ENCODE results near the gene TOP3A. TPM values are rescaled to one million over a fixed set of nuclear protein-coding genes. Genes with fewer than 3 reads are reported as not detected.
"Not testable (repeated sequence)": the region's sequence is repeated elsewhere in the genome, so short reads cannot be mapped to it uniquely, and the experiment has no call there.

TOP3A gene
- total RNA-seq, 5 donors from 2014 or later (not counting 1 experiment from before 2014, with no cell fraction given), result 34.0 to 60.4 (median 52.8) TPM

DNA sequence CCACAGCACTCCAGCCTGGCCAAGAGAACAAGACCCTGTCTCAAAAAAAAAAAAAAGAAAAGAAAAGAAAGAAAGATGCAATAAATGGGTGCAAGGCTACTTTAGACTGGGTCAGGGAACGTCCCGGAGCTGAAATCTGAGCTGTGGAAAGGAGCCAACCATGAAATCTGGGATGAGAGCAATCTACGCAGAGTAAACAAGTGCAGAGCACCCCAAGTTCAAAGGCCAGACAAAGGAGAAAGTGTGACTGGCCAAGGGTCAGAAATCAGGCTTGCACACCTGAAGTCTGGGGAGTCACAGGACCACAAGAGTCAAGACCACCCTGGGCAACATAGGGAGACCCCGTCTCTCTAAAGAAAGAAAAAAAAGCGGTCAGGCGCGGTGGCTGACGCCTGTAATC lies 45.7 kb upstream of the TOP3A start:
- Mint-ChIP-seq H3K4me1 (peaks cover 10 to 15% (median 15%) of the 10 kb centered on the region in 3 donors), H3K27me3 (no peaks in the 10 kb centered on the region), H3K9me3 (no peaks in the 10 kb centered on the region), H3K36me3 (peaks cover 2% of the 10 kb centered on the region), H3K27ac (no peak overlapping the region), H3K4me3 (no peak overlapping the region)
- no peak for DNase-seq
- no peak for ATAC-seq (replicated peaks in 1 of 4)
- no peak overlapping the region for H3K4me3 ChIP-seq (ENCODE audit: control insufficient read depth in 1 of 2, extremely low read depth in 1 of 2, low read length in 1 of 2)
- ChIA-PET POLR2A (no interaction called here), CTCF (no interaction called here)
- H3K27ac ChIP-seq (ENCODE audit: low read length), result no peak overlapping the region
- peaks cover 3 to 22% of the 10 kb centered on the region in 2 experiments for H3K4me1 ChIP-seq (ENCODE audit: control insufficient read depth in 1 of 2, extremely low read depth in 1 of 2, insufficient read depth in 2 of 2, low read length in 2 of 2)
- H3K27me3 ChIP-seq (replicated peaks in 1 of 2; ENCODE audit: control insufficient read depth in 2 of 2, extremely low read depth in 1 of 2, insufficient read depth in 2 of 2, low read length in 1 of 2), result no peaks in the 10 kb centered on the region
- 82% methylated on average over 3 of the region's 8 CpGs for WGBS (ENCODE audit: insufficient coverage)
- peaks cover 0 to 2% of the 10 kb centered on the region in 2 donors for H3K36me3 ChIP-seq (ENCODE audit: control insufficient read depth in 2 of 2, extremely low read depth in 1 of 2, insufficient read depth in 1 of 2, low read length in 1 of 2)
- no peaks in the 10 kb centered on the region for H3K9me3 ChIP-seq

DNA sequence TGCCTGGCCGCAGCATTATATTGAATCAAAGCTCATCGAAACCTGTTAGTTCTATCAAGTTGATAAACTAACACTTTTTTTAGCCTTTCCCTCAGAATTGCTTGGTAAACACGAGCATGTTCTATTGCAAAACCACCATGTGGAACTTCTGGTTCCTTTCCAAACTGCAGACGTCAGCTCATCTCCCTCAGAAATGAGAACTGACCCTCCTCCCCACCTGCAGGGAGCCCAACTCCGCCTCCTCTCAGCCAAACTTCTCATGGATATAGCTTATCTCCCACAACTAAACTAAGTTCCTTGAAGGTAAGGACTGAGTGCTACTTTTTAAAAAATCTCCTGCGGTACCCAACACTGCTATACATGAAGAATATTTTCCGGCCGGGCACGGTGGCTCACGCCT lies 41.8 kb upstream of the TOP3A start:
- no peaks in the 10 kb centered on the region for H3K9me3 Mint-ChIP-seq
- peaks cover 2 to 22% of the 10 kb centered on the region in 2 donors for H3K36me3 ChIP-seq (ENCODE audit: control insufficient read depth in 2 of 2, extremely low read depth in 1 of 2, insufficient read depth in 1 of 2, low read length in 1 of 2)
- H3K4me3 ChIP-seq (ENCODE audit: control insufficient read depth in 1 of 2, extremely low read depth in 1 of 2, low read length in 1 of 2), result no peak overlapping the region
- ATAC-seq (replicated peaks in 1 of 4) (no peak), DNase-seq (no peak)
- peaks cover 14% of the 10 kb centered on the region for H3K36me3 Mint-ChIP-seq
- H3K27ac Mint-ChIP-seq, result no peak overlapping the region
- CTCF ChIA-PET, result no interaction called here
- H3K4me1 Mint-ChIP-seq, result no peaks in the 10 kb centered on the region
- H3K4me3 Mint-ChIP-seq, result no peak overlapping the region
- POLR2A ChIA-PET, result no interaction called here
- H3K27me3 Mint-ChIP-seq, result no peaks in the 10 kb centered on the region
- H3K9me3 ChIP-seq, result no peaks in the 10 kb centered on the region
- no peaks in the 10 kb centered on the region for H3K4me1 ChIP-seq (ENCODE audit: control insufficient read depth in 1 of 2, extremely low read depth in 1 of 2, insufficient read depth in 2 of 2, low read length in 2 of 2)
- 93% methylated on average over 9 of the region's 10 CpGs for WGBS (ENCODE audit: insufficient coverage)
- H3K27ac ChIP-seq (ENCODE audit: low read length), result no peak overlapping the region
- H3K27me3 ChIP-seq (replicated peaks in 1 of 2; ENCODE audit: control insufficient read depth in 2 of 2, extremely low read depth in 1 of 2, insufficient read depth in 2 of 2, low read length in 1 of 2), result no peaks in the 10 kb centered on the region

- DNase-seq (no peak), ATAC-seq (replicated peaks in 1 of 4) (no peak)
- ChIA-PET CTCF (no interaction called here), POLR2A (no interaction called here)
- Histone ChIP-seq H3K27ac (ENCODE audit: low read length) (no peak overlapping the region), H3K27me3 (replicated peaks in 1 of 2; ENCODE audit: control insufficient read depth in 2 of 2, extremely low read depth in 1 of 2, insufficient read depth in 2 of 2, low read length in 1 of 2) (no peaks in the 10 kb centered on the region), H3K4me1 (ENCODE audit: control insufficient read depth in 1 of 2, extremely low read depth in 1 of 2, insufficient read depth in 2 of 2, low read length in 2 of 2) (no peaks in the 10 kb centered on the region), H3K36me3 (ENCODE audit: control insufficient read depth in 2 of 2, extremely low read depth in 1 of 2, insufficient read depth in 1 of 2, low read length in 1 of 2) (peaks cover 2 to 30% of the 10 kb centered on the region in 2 donors), H3K9me3 (no peaks in the 10 kb centered on the region), H3K4me3 (ENCODE audit: control insufficient read depth in 1 of 2, extremely low read depth in 1 of 2, low read length in 1 of 2) (no peak overlapping the region)
- Mint-ChIP-seq H3K4me3 (no peak overlapping the region), H3K4me1 (no peaks in the 10 kb centered on the region), H3K27ac (no peak overlapping the region), H3K9me3 (no peaks in the 10 kb centered on the region), H3K36me3 (peaks cover 16% of the 10 kb centered on the region), H3K27me3 (no peaks in the 10 kb centered on the region)
- 100% methylated on average over 1 of the region's 6 CpGs for WGBS (ENCODE audit: insufficient coverage)
These were observed 38.7 kb upstream of the TOP3A start for GRCh38 chr17:18353541-18353940.

- no peaks in the 10 kb centered on the region for H3K4me1 Mint-ChIP-seq
- Histone ChIP-seq H3K27me3 (replicated peaks in 1 of 2; ENCODE audit: control insufficient read depth in 2 of 2, extremely low read depth in 1 of 2, insufficient read depth in 2 of 2, low read length in 1 of 2) (no peaks in the 10 kb centered on the region), H3K4me1 (ENCODE audit: control insufficient read depth in 1 of 2, extremely low read depth in 1 of 2, insufficient read depth in 2 of 2, low read length in 2 of 2) (no peaks in the 10 kb centered on the region), H3K9me3 (no peaks in the 10 kb centered on the region), H3K27ac (ENCODE audit: low read length) (no peak overlapping the region), H3K4me3 (ENCODE audit: control insufficient read depth in 1 of 2, extremely low read depth in 1 of 2, low read length in 1 of 2) (no peak overlapping the region), H3K36me3 (ENCODE audit: control insufficient read depth in 2 of 2, extremely low read depth in 1 of 2, insufficient read depth in 1 of 2, low read length in 1 of 2) (peaks cover 6 to 45% of the 10 kb centered on the region in 2 donors)
- no peaks in the 10 kb centered on the region for H3K27me3 Mint-ChIP-seq
- H3K36me3 Mint-ChIP-seq, result peaks cover 34% of the 10 kb centered on the region
- no peaks in the 10 kb centered on the region for H3K9me3 Mint-ChIP-seq
- WGBS (ENCODE audit: insufficient coverage), result no CpG with 5 or more reads among the region's 5 CpGs
- ChIA-PET POLR2A (no interaction called here), CTCF (no interaction called here)
- ATAC-seq (replicated peaks in 1 of 4) (no peak), DNase-seq (no peak)
- no peak overlapping the region for H3K27ac Mint-ChIP-seq
- no peak overlapping the region for H3K4me3 Mint-ChIP-seq
These were observed 29.2 kb upstream of the TOP3A start for GRCh38 chr17:18344021-18344420.

GRCh38 chr17:18339933-18340332 lies 25.1 kb upstream of the TOP3A start:
- no peaks in the 10 kb centered on the region for H3K9me3 Mint-ChIP-seq
- ChIA-PET POLR2A (interaction anchor here in 1 of 2 donors (0.5 kb wide), 1 partner anchor 21 kb away, joined by 5 read pairs; no protein-coding TSS in a partner anchor), CTCF (no interaction called here)
- ATAC-seq (replicated peaks in 1 of 4), result no peak
- H3K27ac Mint-ChIP-seq, result no peak overlapping the region
- H3K27me3 ChIP-seq (replicated peaks in 1 of 2; ENCODE audit: control insufficient read depth in 2 of 2, extremely low read depth in 1 of 2, insufficient read depth in 2 of 2, low read length in 1 of 2), result no peaks in the 10 kb centered on the region
- peaks cover 5 to 33% of the 10 kb centered on the region in 2 donors for H3K36me3 ChIP-seq (ENCODE audit: control insufficient read depth in 2 of 2, extremely low read depth in 1 of 2, insufficient read depth in 1 of 2, low read length in 1 of 2)
- H3K9me3 ChIP-seq, result no peaks in the 10 kb centered on the region
- no peaks in the 10 kb centered on the region for H3K27me3 Mint-ChIP-seq
- H3K4me3 ChIP-seq (ENCODE audit: control insufficient read depth in 1 of 2, extremely low read depth in 1 of 2, low read length in 1 of 2), result no peak overlapping the region
- H3K27ac ChIP-seq (ENCODE audit: low read length), result no peak overlapping the region
- H3K4me3 Mint-ChIP-seq, result no peak overlapping the region
- H3K4me1 ChIP-seq (ENCODE audit: control insufficient read depth in 1 of 2, extremely low read depth in 1 of 2, insufficient read depth in 2 of 2, low read length in 2 of 2), result no peaks in the 10 kb centered on the region
- no peak for DNase-seq
- peaks cover 29% of the 10 kb centered on the region for H3K36me3 Mint-ChIP-seq
- H3K4me1 Mint-ChIP-seq, result no peaks in the 10 kb centered on the region
- WGBS (ENCODE audit: insufficient coverage), result 100% methylated on average over 9 of the region's 13 CpGs

GRCh38 chr17:18338158-18338557 lies 23.4 kb upstream of the TOP3A start:
- H3K27ac ChIP-seq (ENCODE audit: low read length); DNase-seq; H3K27me3 ChIP-seq (replicated peaks in 1 of 2; ENCODE audit: control insufficient read depth in 2 of 2, extremely low read depth in 1 of 2, insufficient read depth in 2 of 2, low read length in 1 of 2); H3K9me3 ChIP-seq; POLR2A ChIA-PET; H3K4me3 Mint-ChIP-seq; ATAC-seq (replicated peaks in 1 of 4); H3K27me3 Mint-ChIP-seq; H3K4me1 ChIP-seq (ENCODE audit: control insufficient read depth in 1 of 2, extremely low read depth in 1 of 2, insufficient read depth in 2 of 2, low read length in 2 of 2); CTCF ChIA-PET; H3K4me1 Mint-ChIP-seq; H3K27ac Mint-ChIP-seq; H3K4me3 ChIP-seq (ENCODE audit: control insufficient read depth in 1 of 2, extremely low read depth in 1 of 2, low read length in 1 of 2); H3K9me3 Mint-ChIP-seq: not testable (repeated sequence)
- H3K36me3 Mint-ChIP-seq, result peaks cover 29% of the 10 kb centered on the region
- peaks cover 5 to 34% of the 10 kb centered on the region in 2 donors for H3K36me3 ChIP-seq (ENCODE audit: control insufficient read depth in 2 of 2, extremely low read depth in 1 of 2, insufficient read depth in 1 of 2, low read length in 1 of 2)
- WGBS (ENCODE audit: insufficient coverage), result 100% methylated on average over 2 of the region's 25 CpGs
